WTC11 (cell line): ENCODE results near the gene PNCK. TPM values are rescaled to one million over a fixed set of nuclear protein-coding genes. Genes with fewer than 3 reads are reported as not detected.

Experiments used
- ATAC-seq: fragments of 200-7000 bp; cut with Tn5 transposase; 2 replicates; pipeline ENCODE4 v1.10.0; 2021; ENCODE audit warnings: mild to moderate bottlenecking, moderate library complexity
- CTCF ChIA-PET: fragments of 300-600 bp; sonication (Branson Sonifier 250); formaldehyde crosslinking; loops from one replicate; lab custom pipeline; 2021; ENCODE audit warnings: antibody characterized with exemption; lab: Charles Lee
- POLR2A ChIA-PET: fragments of 350-600 bp; sonication (Branson Sonifier 250); formaldehyde crosslinking; loops from one replicate; lab custom pipeline; 2021; ENCODE audit warnings: antibody characterized with exemption; lab: Charles Lee
- DNase-seq: peaks from one replicate; pipeline ENCODE4 v3.0.0; 2021; ENCODE audit warnings: low spot score
- H3K27ac Mint-ChIP-seq: 2 replicates; pipeline ENCODE4 v1.8.0; 2021; ENCODE audit warnings: mixed read lengths
- H3K27me3 Mint-ChIP-seq: 2 replicates; pipeline ENCODE4 v1.8.0; 2021; ENCODE audit warnings: low read depth, mild to moderate bottlenecking, moderate library complexity, mixed read lengths
- H3K36me3 Mint-ChIP-seq: 2 replicates; pipeline ENCODE4 v1.8.0; 2021; ENCODE audit warnings: mixed read lengths
- H3K4me1 Mint-ChIP-seq: 2 replicates; pipeline ENCODE4 v1.8.0; 2022; ENCODE audit warnings: mixed read lengths
- H3K4me3 Mint-ChIP-seq: 2 replicates; pipeline ENCODE4 v1.8.0; 2021; ENCODE audit warnings: mild to moderate bottlenecking, moderate library complexity, mixed read lengths
- H3K9me3 Mint-ChIP-seq: 2 replicates; pipeline ENCODE4 v1.8.0; 2021; ENCODE audit warnings: mixed read lengths
- CBFB ChIP-seq: sonication (generic); formaldehyde crosslinking; IDR thresholded peaks from 2 replicates; pipeline ENCODE4 v1.8.1; 2022; ENCODE audit warnings: mild to moderate bottlenecking, low read depth, missing genetic modification reagents
- CREB1 ChIP-seq: sonication (generic); formaldehyde crosslinking; IDR thresholded peaks from 2 replicates; pipeline ENCODE4 v1.8.0; 2023; ENCODE audit warnings: mild to moderate bottlenecking, missing genetic modification reagents
- CREM ChIP-seq: sonication (generic); formaldehyde crosslinking; IDR thresholded peaks from 2 replicates; pipeline ENCODE4 v1.8.1; 2022; ENCODE audit warnings: mild to moderate bottlenecking, missing genetic modification reagents, moderate library complexity
- GABPB1 ChIP-seq: sonication (generic); formaldehyde crosslinking; IDR thresholded peaks from 2 replicates; pipeline ENCODE4 v1.8.1; 2023; ENCODE audit warnings: mild to moderate bottlenecking, missing genetic modification reagents
- GTF2I ChIP-seq: fragments of 250-450 bp; sonication (Bioruptor Pico); conservative IDR thresholded peaks from 2 replicates; pipeline ENCODE4 v1.4.0; 2021; ENCODE audit warnings: mild to moderate bottlenecking
- JUN ChIP-seq: sonication (generic); formaldehyde crosslinking; IDR thresholded peaks from 2 replicates; pipeline ENCODE4 v1.8.0; 2023; ENCODE audit warnings: mild to moderate bottlenecking, missing genetic modification reagents
- TEAD4 ChIP-seq: sonication (generic); formaldehyde crosslinking; IDR thresholded peaks from 2 replicates; pipeline ENCODE4 v1.8.0; 2022; ENCODE audit warnings: mild to moderate bottlenecking, missing genetic modification reagents
- ZNF121 ChIP-seq: sonication (generic); formaldehyde crosslinking; IDR thresholded peaks from 2 replicates; pipeline ENCODE4 v1.8.0; 2023; ENCODE audit warnings: missing genetic modification reagents
- ZNF219 ChIP-seq: sonication (generic); formaldehyde crosslinking; IDR thresholded peaks from 2 replicates; pipeline ENCODE4 v1.8.0; 2023; ENCODE audit warnings: missing genetic modification reagents, mild to moderate bottlenecking, borderline replicate concordance
- ZNF232 ChIP-seq: sonication (generic); formaldehyde crosslinking; IDR thresholded peaks from 2 replicates; pipeline ENCODE4 v1.8.0; 2022; ENCODE audit warnings: mild to moderate bottlenecking, missing genetic modification reagents
- ZNF281 ChIP-seq: sonication (generic); formaldehyde crosslinking; IDR thresholded peaks from 2 replicates; pipeline ENCODE4 v1.8.0; 2023; ENCODE audit warnings: mild to moderate bottlenecking, missing genetic modification reagents
- ZNF317 ChIP-seq: sonication (generic); formaldehyde crosslinking; IDR thresholded peaks from 2 replicates; pipeline ENCODE4 v1.8.1; 2023; ENCODE audit warnings: low read depth, mild to moderate bottlenecking, moderate library complexity, missing genetic modification reagents, borderline replicate concordance
- ZNF423 ChIP-seq: fragments of 250-450 bp; sonication (Bioruptor Pico); IDR thresholded peaks from 2 replicates; pipeline ENCODE4 v2.1.2; 2022; ENCODE audit warnings: mild to moderate bottlenecking, moderate library complexity
- total RNA-seq: library from RNA; stranded (reverse); gene quantifications from 3 replicates; pipeline ENCODE4 v1.2.3, GENCODE V29; 2021
- TF ChIP-seq, protein P1 (sequence below): sonication (generic); formaldehyde crosslinking; IDR thresholded peaks from 2 replicates; pipeline ENCODE4 v1.8.1; 2023; ENCODE audit warnings: mild to moderate bottlenecking, missing genetic modification reagents

The PNCK gene
- total RNA-seq, 1 experiment from 2014 or later = 8.6 TPM

GRCh38 chrX:153627675-153628111 is 45.9 kb downstream of the PNCK start:
- TF ChIP-seq TEAD4 (CRISPR knock-in tag) (no peak), GABPB1 (CRISPR knock-in tag) (0 out of 2 replicates have a peak, but pooled peaks have one; percentile 29)
- Mint-ChIP-seq H3K4me3 (no peak overlapping the region), H3K9me3 (peaks cover 4% of the 10 kb centered on the region; the same call in 1 of the 2 replicates), H3K27me3 (no peaks in the 10 kb centered on the region; the same call in 1 of the 2 replicates), H3K4me1 (no peaks in the 10 kb centered on the region), H3K36me3 (no peaks in the 10 kb centered on the region), H3K27ac (no peak overlapping the region)
- ChIA-PET CTCF (interaction anchor here (1.1 kb wide), 1 partner anchor 8 kb away, joined by 6 read pairs; no protein-coding TSS in a partner anchor), POLR2A (no interaction called here)
- DNase-seq = no peak
- ATAC-seq = no peak

GRCh38 chrX:153626863-153627674 is 46.5 kb downstream of the PNCK start:
- Mint-ChIP-seq H3K27ac (no peak overlapping the region), H3K36me3 (no peaks in the 10 kb centered on the region), H3K4me3 (no peak overlapping the region), H3K27me3 (no peaks in the 10 kb centered on the region; the same call in 1 of the 2 replicates), H3K4me1 (no peaks in the 10 kb centered on the region), H3K9me3 (peaks cover 4% of the 10 kb centered on the region; the same call in 1 of the 2 replicates)
- TF ChIP-seq CREB1 (CRISPR knock-in tag) (no peak), ZNF281 (CRISPR knock-in tag) (no peak), CBFB (CRISPR knock-in tag) (no peak), GTF2I (CRISPR knock-in tag) (no peak), ZNF121 (CRISPR knock-in tag) (no peak), ZNF219 (no peak), GABPB1 (CRISPR knock-in tag) (peak; percentile 34; the same call in 1 of the 2 replicates), CREM (no peak), ZNF423 (CRISPR knock-in tag) (no peak)
- DNase-seq = no peak
- ChIA-PET CTCF (interaction anchor here (2.6 kb wide), 1 partner anchor 9 kb away, joined by 10 read pairs; no protein-coding TSS in a partner anchor), POLR2A (no interaction called here)
- no peak for ATAC-seq

DNA sequence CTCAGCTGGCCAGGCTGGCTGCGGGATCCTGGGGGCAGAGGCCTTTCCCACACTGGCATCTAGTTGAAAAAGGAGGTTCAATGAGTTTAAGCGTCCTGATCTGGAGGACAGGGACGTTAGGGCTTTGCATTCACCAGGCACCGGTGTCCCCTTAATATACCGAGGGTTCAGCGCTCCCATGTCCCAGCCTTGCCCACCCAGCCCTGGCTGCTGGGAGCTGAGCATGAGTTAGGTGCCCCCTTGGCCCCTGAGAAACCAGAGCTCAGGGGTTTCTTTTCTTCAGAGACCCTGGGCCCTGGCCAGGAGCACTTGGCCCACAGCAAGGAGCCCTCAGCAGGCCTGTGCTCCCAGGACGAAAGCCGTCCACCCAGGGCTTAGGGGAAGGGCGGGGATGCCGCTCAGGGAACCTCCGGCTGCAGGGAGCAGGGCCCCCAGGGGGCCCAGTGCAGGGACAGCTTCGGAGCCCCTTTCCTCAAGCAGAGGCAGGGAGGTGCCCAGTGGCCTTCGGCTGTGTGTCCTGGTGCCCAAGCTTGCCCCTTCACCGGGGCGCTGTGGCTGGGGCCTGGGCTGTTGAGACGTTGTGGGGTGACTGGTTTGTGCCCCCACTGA is 47.5 kb downstream of the PNCK start:
- H3K27me3 Mint-ChIP-seq = no peaks in the 10 kb centered on the region; the same call in none of the 2 replicates
- no peaks in the 10 kb centered on the region for H3K36me3 Mint-ChIP-seq
- DNase-seq = no peak
- CTCF ChIA-PET = interaction anchor here (2.6 kb wide), 1 partner anchor 10 kb away, joined by 10 read pairs; no protein-coding TSS in a partner anchor
- H3K4me3 Mint-ChIP-seq = no peak overlapping the region
- no peak overlapping the region for H3K27ac Mint-ChIP-seq
- POLR2A ChIA-PET = no interaction called here
- H3K9me3 Mint-ChIP-seq = peaks cover 2% of the 10 kb centered on the region; the same call in 1 of the 2 replicates
- no peak for ATAC-seq
- TF ChIP-seq CBFB (CRISPR knock-in tag) = no peak
- no peak for TF ChIP-seq ZNF317 (CRISPR knock-in tag)
- no peak for TF ChIP-seq JUN
- TF ChIP-seq, protein P1, sequence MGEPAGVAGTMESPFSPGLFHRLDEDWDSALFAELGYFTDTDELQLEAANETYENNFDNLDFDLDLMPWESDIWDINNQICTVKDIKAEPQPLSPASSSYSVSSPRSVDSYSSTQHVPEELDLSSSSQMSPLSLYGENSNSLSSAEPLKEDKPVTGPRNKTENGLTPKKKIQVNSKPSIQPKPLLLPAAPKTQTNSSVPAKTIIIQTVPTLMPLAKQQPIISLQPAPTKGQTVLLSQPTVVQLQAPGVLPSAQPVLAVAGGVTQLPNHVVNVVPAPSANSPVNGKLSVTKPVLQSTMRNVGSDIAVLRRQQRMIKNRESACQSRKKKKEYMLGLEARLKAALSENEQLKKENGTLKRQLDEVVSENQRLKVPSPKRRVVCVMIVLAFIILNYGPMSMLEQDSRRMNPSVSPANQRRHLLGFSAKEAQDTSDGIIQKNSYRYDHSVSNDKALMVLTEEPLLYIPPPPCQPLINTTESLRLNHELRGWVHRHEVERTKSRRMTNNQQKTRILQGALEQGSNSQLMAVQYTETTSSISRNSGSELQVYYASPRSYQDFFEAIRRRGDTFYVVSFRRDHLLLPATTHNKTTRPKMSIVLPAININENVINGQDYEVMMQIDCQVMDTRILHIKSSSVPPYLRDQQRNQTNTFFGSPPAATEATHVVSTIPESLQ (CRISPR knock-in tag) = no peak
- TF ChIP-seq ZNF232 (CRISPR knock-in tag) = no peak
- TF ChIP-seq CREB1 (CRISPR knock-in tag) = no peak
- no peaks in the 10 kb centered on the region for H3K4me1 Mint-ChIP-seq
